22Rv1 (cell line): ENCODE data around the gene CTDSPL.

Experiments used
- ZFX ChIP-seq: fragments of 450-650 bp; IDR thresholded peaks from 2 replicates; pipeline ENCODE4 v1.6.1; 2017; ENCODE audit warnings: antibody characterized with exemption, borderline replicate concordance
- TF ChIP-seq, protein P1 (sequence below): fragments of 450-650 bp; IDR thresholded peaks from 2 replicates; pipeline ENCODE4 v1.5.1; 2017; ENCODE audit warnings: mild to moderate bottlenecking

DNA sequence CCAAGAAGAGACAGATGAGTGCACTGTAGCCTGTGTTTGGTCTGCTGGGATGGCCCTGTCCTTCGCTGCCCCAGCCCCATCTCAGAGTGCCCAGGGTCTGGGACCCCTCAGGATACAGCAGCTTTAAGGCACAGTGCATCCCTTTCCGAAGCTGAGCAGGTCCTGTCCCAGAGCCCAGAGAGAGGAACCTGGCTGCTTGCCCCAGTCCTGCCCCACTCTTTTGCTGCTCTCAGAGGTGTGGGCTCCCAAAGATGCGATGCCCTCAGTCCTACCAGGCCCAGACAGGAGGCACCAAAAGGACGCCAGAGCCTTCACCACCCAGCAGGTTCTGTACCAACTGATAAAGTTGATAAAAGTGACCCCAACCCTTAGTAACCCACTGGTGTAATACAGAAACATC is 159.5 kb downstream of the CTDSPL start:
- TF ChIP-seq, protein P1, sequence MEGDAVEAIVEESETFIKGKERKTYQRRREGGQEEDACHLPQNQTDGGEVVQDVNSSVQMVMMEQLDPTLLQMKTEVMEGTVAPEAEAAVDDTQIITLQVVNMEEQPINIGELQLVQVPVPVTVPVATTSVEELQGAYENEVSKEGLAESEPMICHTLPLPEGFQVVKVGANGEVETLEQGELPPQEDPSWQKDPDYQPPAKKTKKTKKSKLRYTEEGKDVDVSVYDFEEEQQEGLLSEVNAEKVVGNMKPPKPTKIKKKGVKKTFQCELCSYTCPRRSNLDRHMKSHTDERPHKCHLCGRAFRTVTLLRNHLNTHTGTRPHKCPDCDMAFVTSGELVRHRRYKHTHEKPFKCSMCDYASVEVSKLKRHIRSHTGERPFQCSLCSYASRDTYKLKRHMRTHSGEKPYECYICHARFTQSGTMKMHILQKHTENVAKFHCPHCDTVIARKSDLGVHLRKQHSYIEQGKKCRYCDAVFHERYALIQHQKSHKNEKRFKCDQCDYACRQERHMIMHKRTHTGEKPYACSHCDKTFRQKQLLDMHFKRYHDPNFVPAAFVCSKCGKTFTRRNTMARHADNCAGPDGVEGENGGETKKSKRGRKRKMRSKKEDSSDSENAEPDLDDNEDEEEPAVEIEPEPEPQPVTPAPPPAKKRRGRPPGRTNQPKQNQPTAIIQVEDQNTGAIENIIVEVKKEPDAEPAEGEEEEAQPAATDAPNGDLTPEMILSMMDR, result no peak
- no peak for TF ChIP-seq ZFX
